PC-9 (cell line): Measurements from ENCODE around the gene TOR1A. TPM values are rescaled to one million over a fixed set of nuclear protein-coding genes. Genes with fewer than 3 reads are reported as not detected.

Source experiments
- BruUV-seq: library from RNA; stranded (reverse); fragments of 400-500 nt; replicated peaks from 2 replicates; lab custom pipeline; 2021; lab: Mats Ljungman, UMichigan
- CTCF ChIA-PET: fragments of 300-600 bp; sonication (Branson Sonifier 250); formaldehyde crosslinking; loops from one replicate; lab custom pipeline; 2022; ENCODE audit warnings: antibody characterized with exemption; lab: Charles Lee
- POLR2A ChIA-PET: fragments of 300-600 bp; sonication (Branson Sonifier 250); formaldehyde crosslinking; loops from one replicate; lab custom pipeline; 2022; ENCODE audit warnings: antibody characterized with exemption; ENCODE audit not compliant: unreplicated experiment; lab: Charles Lee
- DNase-seq, 2 experiments: peaks; one replicate each; pipeline versions ENCODE4 v3.0.0 to v3.0.0-alpha.2; 2015 to 2022; ENCODE audit warnings: mixed read lengths in 1 of 2
- H2AFZ ChIP-seq: fragments of 200-600 bp; sonication (generic); 2 replicates; pipeline ENCODE4 v1.8.1; 2017; ENCODE audit warnings: antibody characterized with exemption
- H3F3A ChIP-seq: fragments of 200-600 bp; sonication (generic); 2 replicates; pipeline ENCODE4 v1.8.1; 2017; ENCODE audit warnings: antibody characterized with exemption, mild to moderate bottlenecking, low read depth; ENCODE audit not compliant: insufficient read depth
- H3K27ac ChIP-seq: fragments of 200-600 bp; sonication (generic); 2 replicates; pipeline ENCODE4 v1.6.1; 2016; ENCODE audit warnings: mixed run types
- H3K27me3 ChIP-seq: fragments of 200-600 bp; sonication (generic); 2 replicates; pipeline ENCODE4 v1.6.1; 2016; ENCODE audit warnings: low read depth, mixed run types; ENCODE audit not compliant: insufficient read depth
- H3K36me3 ChIP-seq: fragments of 200-600 bp; sonication (generic); 2 replicates; pipeline ENCODE4 v1.6.1; 2016; ENCODE audit warnings: low read depth, mixed run types
- H3K4me1 ChIP-seq: fragments of 200-600 bp; sonication (generic); replicated peaks from 2 replicates; pipeline ENCODE4 v1.6.1; 2016; ENCODE audit warnings: mixed run types; ENCODE audit not compliant: insufficient read depth
- H3K4me2 ChIP-seq: fragments of 200-600 bp; sonication (generic); 2 replicates; pipeline ENCODE4 v1.6.1; 2017; ENCODE audit warnings: mixed run types
- H3K4me3 ChIP-seq: fragments of 200-600 bp; sonication (generic); 2 replicates; pipeline ENCODE4 v1.6.1; 2016; ENCODE audit warnings: mixed run types
- H3K79me2 ChIP-seq: fragments of 200-600 bp; sonication (generic); 2 replicates; pipeline ENCODE4 v1.6.1; 2017; ENCODE audit warnings: low read depth, mixed run types
- H3K9me2 ChIP-seq: fragments of 200-600 bp; sonication (generic); 2 replicates; pipeline ENCODE4 v1.8.1; 2017; ENCODE audit warnings: mild to moderate bottlenecking; ENCODE audit not compliant: insufficient read depth
- H3K9me3 ChIP-seq: fragments of 200-600 bp; sonication (generic); 2 replicates; pipeline ENCODE4 v1.8.1; 2016; ENCODE audit warnings: low read depth; ENCODE audit not compliant: insufficient read depth
- H4K20me1 ChIP-seq: fragments of 200-600 bp; sonication (generic); 2 replicates; pipeline ENCODE4 v1.8.1; 2017; ENCODE audit not compliant: insufficient read depth
- CTCF ChIP-seq: fragments of 200-600 bp; sonication (generic); conservative IDR thresholded peaks from 2 replicates; pipeline ENCODE4 v1.6.1; 2017; ENCODE audit warnings: mixed run types, antibody characterized with exemption, mild to moderate bottlenecking, moderate library complexity
- EZH2 ChIP-seq: fragments of 200-600 bp; sonication (generic); IDR thresholded peaks from 2 replicates; pipeline ENCODE4 v1.8.0; 2017; ENCODE audit warnings: antibody characterized with exemption, low read depth
- intact Hi-C: fragments of 100-400 bp; cut with micrococcal nuclease; formaldehyde crosslinking; loops from one replicate; pipeline ENCODE4 v1.10.0; 2022; ENCODE audit not compliant: unreplicated experiment
- total RNA-seq: library from RNA; stranded (reverse); gene quantifications from 2 replicates; pipeline ENCODE4 v1.2.3, GENCODE V29; 2021

Gene TOR1A
- total RNA-seq, 1 experiment from 2014 or later, result 43.5 TPM

- Histone ChIP-seq H4K20me1 (no peaks in the 10 kb centered on the region), H3K4me1 (peaks cover 8% of the 10 kb centered on the region), H3K9me2 (no peaks in the 10 kb centered on the region), H3K36me3 (no peaks in the 10 kb centered on the region), H2AFZ (no peak overlapping the region), H3F3A (peaks cover 5% of the 10 kb centered on the region), H3K4me3 (no peak overlapping the region), H3K79me2 (peaks cover 14% of the 10 kb centered on the region; the same call in 1 of the 2 replicates), H3K9me3 (no peaks in the 10 kb centered on the region), H3K27ac (no peak overlapping the region), H3K4me2 (no peak overlapping the region), H3K27me3 (no peaks in the 10 kb centered on the region)
- ChIA-PET POLR2A (no interaction called here), CTCF (interaction anchor here (0.5 kb wide), 1 partner anchor 10 kb away, joined by 9 read pairs; no protein-coding TSS in a partner anchor)
- TF ChIP-seq EZH2, result no peak
- no peak for TF ChIP-seq CTCF
- intact Hi-C loops, result no loop called here
- no TSS peak for BruUV-seq
- no peak for DNase-seq
Observed at GRCh38 chr9:129840034-129840433, 16.1 kb upstream of the TOR1A start.

DNA sequence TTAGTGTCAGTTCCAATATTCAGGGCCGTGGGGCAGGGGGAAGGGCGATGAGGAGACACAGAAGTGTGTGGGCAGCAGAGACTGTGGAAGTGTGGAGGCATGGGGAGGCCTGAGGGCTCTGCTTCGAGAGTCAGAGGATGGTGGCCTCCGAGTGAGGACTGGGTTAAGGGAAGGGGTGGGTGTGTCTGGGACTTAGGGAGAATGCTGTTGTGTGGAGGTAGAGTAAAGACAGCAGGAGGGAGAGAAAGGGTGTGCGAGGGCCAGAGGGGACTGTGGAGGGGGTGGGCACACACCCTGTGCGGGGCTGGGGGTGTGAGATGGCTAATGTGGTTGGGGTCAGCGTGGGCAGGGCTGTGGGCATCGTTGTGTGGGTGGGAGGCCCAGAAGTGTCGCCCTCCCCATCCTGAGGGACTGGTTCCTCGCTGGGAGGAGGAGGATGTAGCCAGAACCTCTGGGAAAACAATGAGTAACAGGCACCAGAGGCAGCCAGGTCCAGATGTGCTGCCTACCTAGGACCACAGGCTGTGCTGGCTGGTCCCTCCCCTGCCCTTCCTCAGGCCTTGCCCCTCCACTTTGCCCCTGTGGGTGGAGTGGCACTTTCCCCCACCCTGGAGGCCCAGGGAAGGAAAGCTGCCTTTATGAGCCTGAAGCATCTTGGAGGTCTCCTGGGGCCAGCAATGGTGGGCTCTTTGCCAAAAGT, 15.5 kb upstream of the TOR1A start:
- CTCF ChIA-PET, result interaction anchor here (0.5 kb wide), 1 partner anchor 9 kb away, joined by 9 read pairs; no protein-coding TSS in a partner anchor

More for the DNA sequence above, 15.5 kb upstream of the TOR1A start:
- Histone ChIP-seq H3K27ac (no peak overlapping the region), H4K20me1 (no peaks in the 10 kb centered on the region), H3K9me3 (no peaks in the 10 kb centered on the region), H3K79me2 (peaks cover 18% of the 10 kb centered on the region), H3F3A (no peaks in the 10 kb centered on the region; the same call in 1 of the 2 replicates), H3K4me3 (no peak overlapping the region), H2AFZ (no peak overlapping the region), H3K36me3 (no peaks in the 10 kb centered on the region), H3K4me1 (peaks cover 8% of the 10 kb centered on the region), H3K9me2 (no peaks in the 10 kb centered on the region), H3K27me3 (no peaks in the 10 kb centered on the region), H3K4me2 (no peak overlapping the region)
- TF ChIP-seq EZH2 (no peak), CTCF (no peak)
- intact Hi-C loops, result loop anchor here (5.0 kb wide), 1 partner anchor 258 kb away; no protein-coding TSS in a partner anchor
- BruUV-seq, result no TSS peak
- POLR2A ChIA-PET, result interaction anchor here (0.5 kb wide), 2 partner anchors 32 to 462 kb away, joined by 5 to 12 read pairs; no protein-coding TSS in a partner anchor
- DNase-seq, result no peak
